ENCODE results near the gene OBSCN.

DNA sequence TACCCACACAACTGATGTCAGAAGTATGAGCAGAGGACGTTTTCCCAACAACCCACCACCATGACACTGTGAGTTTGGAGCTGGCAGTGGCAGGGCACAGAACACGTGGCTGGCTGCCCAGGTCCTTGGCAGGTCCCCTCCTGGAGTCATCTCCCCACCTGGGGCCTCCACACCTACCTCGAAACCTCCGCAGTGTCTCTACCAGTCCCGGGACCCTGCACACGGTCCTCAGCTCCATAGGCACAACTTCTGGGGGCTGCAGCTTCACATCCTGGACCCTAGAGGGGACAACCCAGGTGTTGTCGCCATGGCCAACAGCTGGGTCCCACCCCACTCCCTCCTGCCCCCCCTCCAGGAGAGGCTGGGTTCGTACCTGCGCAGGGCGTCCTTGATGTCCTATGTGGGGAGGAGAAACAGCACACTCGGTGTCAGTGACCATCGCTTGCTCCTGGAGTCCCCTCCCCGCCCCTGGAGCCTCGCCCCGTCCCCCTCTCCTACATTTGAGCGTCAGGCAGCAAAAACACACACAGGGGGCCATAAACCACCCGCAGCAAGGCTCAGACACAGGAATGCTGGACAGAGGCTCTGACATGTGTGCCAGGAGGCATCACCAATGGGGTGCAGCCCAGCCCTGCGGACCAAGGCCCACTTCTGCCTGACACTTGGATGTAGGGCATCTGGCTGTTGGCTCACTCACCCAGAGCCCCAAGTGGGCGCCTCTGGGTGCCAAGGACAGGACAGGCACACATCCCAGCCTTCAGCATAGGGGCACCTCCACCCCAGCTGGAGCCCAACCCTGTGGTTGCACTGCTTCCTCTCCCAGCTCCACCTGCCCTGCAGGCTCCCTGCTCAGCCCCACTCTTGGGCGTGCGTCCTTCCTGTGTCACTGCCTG is 189.2 kb downstream of the OBSCN start:
- TF ChIP-seq ARNT (IDR thresholded peaks at IDR 0.05) = no peak
- TF ChIP-seq HDGF (IDR thresholded peaks at IDR 0.05; ENCODE audit: borderline replicate concordance) = no peak
- no peak for TF ChIP-seq CTBP1 (IDR thresholded peaks at IDR 0.05; ENCODE audit: borderline replicate concordance)
- TF ChIP-seq ELF4 (IDR thresholded peaks at IDR 0.05) = no peak
- no peak for TF ChIP-seq FOXA1 (IDR thresholded peaks at IDR 0.05)
- TF ChIP-seq NFRKB (IDR thresholded peaks at IDR 0.05) = no peak
- TF ChIP-seq SP1 (IDR thresholded peaks at IDR 0.05) = no peak
- TF ChIP-seq BHLHE40 (IDR thresholded peaks at IDR 0.05; ENCODE audit: borderline replicate concordance) = no peak
- TF ChIP-seq SUZ12 (IDR thresholded peaks at IDR 0.05) = no peak
- TF ChIP-seq FOXM1 (IDR thresholded peaks at IDR 0.05; ENCODE audit: borderline replicate concordance) = no peak
- no peak for TF ChIP-seq TARDBP (IDR thresholded peaks at IDR 0.05)
- TF ChIP-seq FOXK2 (IDR thresholded peaks at IDR 0.05) = no peak

Measured in HEK293T (cell line).